HG02642 (cell line): ENCODE data around the gene IL22RA1.
A peak's percentile ranks its signal among the peaks of the same experiment; 100 is the strongest.

Experiments used
- ATAC-seq: cut with Tn5 transposase; IDR thresholded peaks from one replicate; pipeline ENCODE4 v1.9.1; 2021; ENCODE audit warnings: mild to moderate bottlenecking; ENCODE audit not compliant: unreplicated experiment, poor library complexity

The IL22RA1 gene, protein sequence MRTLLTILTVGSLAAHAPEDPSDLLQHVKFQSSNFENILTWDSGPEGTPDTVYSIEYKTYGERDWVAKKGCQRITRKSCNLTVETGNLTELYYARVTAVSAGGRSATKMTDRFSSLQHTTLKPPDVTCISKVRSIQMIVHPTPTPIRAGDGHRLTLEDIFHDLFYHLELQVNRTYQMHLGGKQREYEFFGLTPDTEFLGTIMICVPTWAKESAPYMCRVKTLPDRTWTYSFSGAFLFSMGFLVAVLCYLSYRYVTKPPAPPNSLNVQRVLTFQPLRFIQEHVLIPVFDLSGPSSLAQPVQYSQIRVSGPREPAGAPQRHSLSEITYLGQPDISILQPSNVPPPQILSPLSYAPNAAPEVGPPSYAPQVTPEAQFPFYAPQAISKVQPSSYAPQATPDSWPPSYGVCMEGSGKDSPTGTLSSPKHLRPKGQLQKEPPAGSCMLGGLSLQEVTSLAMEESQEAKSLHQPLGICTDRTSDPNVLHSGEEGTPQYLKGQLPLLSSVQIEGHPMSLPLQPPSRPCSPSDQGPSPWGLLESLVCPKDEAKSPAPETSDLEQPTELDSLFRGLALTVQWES

GRCh38 chr1:24142546-24143534 is at the start of gene IL22RA1:
TSS of gene IL22RA1 (minus strand) at chr1:24143140. CDS start at chr1:24143082, 58 bp downstream.
- ATAC-seq = no peak

GRCh38 chr1:24191860-24192259 is 48.9 kb upstream of the IL22RA1 start:
- no peak for ATAC-seq

DNA sequence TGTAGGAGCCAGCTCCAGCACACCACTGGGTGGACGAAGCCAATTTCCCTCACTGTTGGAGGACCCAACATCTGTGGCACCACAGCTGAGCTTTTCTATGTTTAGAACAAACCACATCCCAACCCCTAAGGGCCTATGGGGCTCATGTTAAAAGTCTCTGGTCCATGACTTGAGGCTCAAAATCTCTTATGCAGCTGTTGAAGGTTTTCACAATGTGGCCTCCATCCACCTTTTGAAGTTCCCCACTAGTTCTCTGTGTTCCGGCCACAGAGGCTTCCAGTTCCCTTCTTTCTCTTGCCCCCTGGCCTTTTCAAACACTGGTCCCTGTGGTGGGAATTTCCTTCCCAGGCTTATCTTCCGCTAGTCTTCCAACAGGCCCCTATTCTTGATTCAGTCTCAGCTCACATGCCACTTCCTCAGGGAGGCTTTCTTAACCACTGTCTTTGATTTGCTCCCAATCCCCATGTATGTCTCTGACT is 48.1 kb upstream of the IL22RA1 start:
- peak; percentile 48 for ATAC-seq

DNA sequence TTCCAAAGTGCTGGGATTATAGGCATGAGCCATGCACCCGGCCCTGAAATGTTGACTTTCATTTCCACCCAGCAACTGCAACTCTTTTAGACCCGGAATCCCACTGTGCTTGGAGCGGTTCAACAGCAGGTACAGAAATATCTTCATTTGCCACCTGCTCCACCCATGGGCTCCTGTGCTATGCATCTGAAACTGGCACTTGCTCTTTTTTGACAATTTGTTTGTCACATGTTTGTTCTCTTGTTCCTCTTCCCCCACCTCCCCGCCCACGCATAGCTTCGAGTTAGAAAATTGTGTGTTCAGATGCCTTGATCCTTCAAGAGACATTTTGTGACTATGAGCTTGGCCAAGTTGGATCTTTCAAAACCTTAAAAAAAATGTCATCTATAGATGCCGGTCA is 46.6 kb upstream of the IL22RA1 start:
- peak; percentile 30 for ATAC-seq

GRCh38 chr1:24186993-24187790 is 44.3 kb upstream of the IL22RA1 start, which contains the start of gene IFNLR1:
TSS of gene IFNLR1 (minus strand) at chr1:24187289. CDS start at chr1:24187248, 41 bp downstream.
- peak; percentile 42 for ATAC-seq

DNA sequence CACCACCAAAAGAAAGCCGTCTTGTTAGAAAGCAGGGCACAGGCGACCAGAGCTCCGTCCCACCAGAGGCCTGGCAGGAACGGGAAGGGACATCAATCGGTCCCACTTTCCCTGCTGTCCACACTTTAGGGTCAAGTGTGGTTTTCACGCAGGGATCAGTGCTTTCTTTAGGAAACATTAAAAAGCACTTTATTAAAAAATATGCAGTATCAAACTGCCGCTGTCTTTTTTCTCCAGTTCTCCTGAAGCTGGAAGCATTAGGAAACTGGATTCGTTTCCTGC is 43.7 kb upstream of the IL22RA1 start:
- ATAC-seq = no peak

DNA sequence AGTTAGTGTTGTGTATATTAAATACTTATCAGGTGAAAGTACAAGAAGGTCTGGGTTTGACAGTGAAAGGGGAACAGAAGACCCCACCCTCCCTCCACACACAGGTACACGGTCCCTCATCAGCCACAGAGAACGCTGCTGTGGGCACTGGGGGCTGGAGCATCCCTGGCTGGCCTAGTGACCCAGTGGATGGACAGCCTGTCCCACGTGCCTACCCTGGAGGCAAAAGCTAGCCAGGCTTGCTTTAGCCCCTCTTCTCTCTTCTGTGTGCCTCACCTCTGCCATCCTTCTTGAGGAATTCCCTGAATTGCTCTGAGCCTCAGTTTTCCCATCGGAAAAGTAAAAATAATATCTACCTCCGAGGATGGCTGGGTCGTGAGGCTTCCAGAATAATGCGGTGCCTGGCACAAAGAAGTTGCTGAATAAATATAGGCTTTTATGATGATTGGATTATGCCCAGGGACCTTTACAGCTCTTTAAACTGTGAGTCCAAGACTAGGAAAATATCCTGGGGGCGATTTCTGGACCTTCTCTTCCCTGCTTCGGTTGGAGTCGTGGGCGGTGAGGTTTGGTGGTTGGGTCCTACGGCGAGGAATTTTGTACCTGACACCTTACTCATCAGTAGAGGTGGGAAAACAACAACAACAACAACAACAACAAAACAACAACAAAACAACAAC is 43.2 kb upstream of the IL22RA1 start:
- ATAC-seq = no peak

- ATAC-seq = no peak
Measured at GRCh38 chr1:24185076-24185475, 42.1 kb upstream of the IL22RA1 start.

- ATAC-seq = no peak
Measured at GRCh38 chr1:24182061-24182460, 39.1 kb upstream of the IL22RA1 start.

DNA sequence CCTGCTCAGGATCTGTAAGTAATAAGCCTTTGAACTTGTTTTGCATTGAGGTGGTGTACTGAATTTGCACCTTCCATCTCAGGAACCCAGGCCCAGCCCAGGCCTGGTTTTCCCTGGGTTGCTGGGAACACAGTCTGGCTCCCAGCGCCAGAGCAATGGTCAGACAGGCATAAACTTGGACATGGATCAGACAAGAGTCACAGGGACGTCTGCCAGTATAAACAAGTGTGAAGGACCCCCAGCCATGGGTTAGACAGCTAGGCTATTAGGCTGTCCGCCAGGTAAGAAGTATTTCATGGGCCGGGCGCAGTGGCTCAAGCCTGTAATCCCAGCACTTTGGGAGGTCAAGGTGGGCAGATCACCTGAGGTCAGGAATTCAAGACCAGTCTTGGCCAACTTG is 38.7 kb upstream of the IL22RA1 start:
- ATAC-seq = no peak

DNA sequence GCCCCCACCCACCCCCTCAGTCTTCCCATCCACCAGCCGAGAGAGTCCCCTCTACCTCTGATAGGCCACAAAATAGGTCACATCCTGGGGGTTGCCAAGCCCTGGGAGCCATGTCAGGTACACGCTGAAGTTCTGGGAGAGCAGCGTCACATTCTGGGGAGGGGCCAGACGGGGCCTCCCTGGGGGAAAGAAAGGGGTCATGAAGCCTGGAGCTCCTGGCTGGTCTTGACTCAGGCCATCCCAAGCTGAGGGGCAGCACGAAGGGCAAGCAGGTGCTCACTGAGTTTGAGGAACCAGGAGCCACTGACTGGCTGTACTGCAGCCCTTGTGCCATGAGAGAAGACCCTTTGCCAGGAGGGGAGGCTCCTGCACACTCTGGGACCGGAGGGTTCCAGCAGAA is 37.7 kb upstream of the IL22RA1 start:
- ATAC-seq = no peak

DNA sequence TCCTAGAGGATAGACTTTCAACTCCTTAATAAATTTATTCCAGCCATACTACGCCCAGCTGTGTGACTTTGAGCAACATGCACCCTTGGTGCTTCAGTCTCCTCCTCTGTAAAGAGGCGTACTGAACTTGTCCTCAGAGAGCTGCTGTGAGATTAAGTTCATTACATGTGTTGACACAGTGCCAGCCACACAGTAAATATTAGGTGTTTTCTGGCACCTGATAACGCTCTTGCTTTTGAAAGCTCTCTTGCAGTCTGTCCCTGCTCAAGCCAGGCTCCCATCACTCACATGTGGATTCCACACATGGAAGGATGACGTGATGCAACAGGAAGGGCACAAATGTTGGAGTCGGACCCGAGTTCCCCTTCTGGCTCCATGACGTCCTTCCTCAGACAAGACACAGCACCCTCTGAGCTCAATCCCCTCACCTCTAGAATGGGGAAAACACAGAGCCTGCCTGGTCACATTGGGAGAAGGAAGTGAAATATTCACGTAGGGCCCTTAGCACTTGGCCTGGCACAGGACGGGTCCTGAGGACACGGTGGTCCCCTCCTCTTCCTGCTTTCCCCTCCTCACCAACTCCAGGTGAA is 36.4 kb upstream of the IL22RA1 start:
- no peak for ATAC-seq

DNA sequence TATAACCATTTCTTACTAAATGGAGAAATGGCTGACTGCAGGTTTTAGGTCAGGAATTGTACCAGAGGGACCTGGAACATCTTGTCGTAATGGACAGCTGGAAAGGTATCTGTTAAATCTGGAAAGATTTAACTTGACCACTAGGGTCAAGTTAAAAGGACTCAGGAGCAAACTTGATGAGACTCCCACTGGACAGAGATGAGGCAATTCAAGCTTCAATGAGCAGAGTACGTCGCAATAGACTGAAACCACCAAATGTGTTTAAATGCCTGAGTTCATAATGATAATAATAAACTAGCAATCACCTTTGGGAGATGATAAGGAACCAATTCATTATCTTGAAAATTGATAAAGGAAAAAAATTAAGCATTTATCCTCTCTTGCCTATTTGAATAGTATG is 35.5 kb upstream of the IL22RA1 start:
- no peak for ATAC-seq

DNA sequence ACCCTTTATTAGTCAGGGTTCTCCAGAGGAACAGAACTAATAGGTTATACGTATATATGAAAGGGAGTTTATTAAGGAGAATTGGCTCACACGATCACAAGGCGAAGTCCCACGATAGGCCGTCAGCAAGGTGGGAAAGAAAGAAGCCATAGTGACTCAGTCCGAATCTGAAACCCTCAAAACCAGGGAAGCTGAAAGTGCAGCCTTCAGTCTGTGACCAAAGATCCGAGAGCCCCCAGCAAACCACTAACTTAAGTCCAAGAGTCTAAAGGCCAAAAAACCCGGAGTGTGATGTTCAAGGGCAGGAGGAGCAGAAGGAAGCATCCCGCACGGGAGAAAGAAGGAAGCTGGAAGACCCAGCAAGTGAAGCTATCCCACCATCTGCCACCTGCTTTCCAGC is 34.2 kb upstream of the IL22RA1 start:
- no peak for ATAC-seq

GRCh38 chr1:24175033-24175755 is 32.3 kb upstream of the IL22RA1 start:
- no peak for ATAC-seq

GRCh38 chr1:24173638-24174575 is 31.0 kb upstream of the IL22RA1 start:
- ATAC-seq = no peak

DNA sequence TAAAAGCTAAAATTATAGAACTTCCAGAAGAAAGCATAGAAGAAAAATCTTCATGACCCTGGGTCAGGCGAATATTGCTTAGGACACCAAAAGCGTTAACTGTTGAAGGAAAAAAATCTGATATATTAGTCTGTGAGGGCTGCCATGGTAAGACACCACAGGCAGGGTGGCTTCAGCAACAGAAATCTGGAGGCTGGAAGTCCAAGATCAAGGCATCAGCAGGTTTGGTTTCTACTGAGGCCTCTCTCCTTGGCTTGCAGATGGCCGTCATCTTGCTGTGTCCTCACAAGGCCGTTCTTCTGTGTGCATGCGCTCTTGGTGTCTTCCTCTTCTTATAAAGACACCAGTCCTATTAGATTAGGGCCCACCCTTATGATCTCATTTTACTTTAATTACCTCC is 29.7 kb upstream of the IL22RA1 start:
- no peak for ATAC-seq
